Esophagus squamous epithelium (tissue), 4 donors: ENCODE data around the gene SNX19.

Source experiments
- POLR2A ChIP-seq, 4 donors: fragments of 450-650 bp; IDR thresholded peaks; one replicate each; pipeline ENCODE4 v1.6.1; 2017; ENCODE audit warnings: antibody characterized with exemption in 4 of 4, mild to moderate bottlenecking in 4 of 4, moderate library complexity in 3 of 4
- TF ChIP-seq, protein P1 (sequence below), 6 experiments: fragments of 450-650 bp in 4 of 6; fragments of 200-600 bp in 2 of 6; sonication (generic) in 2 of 6; IDR thresholded peaks; one replicate each; pipeline ENCODE4 v1.5.1; 2016 to 2019; ENCODE audit warnings: antibody characterized with exemption in 6 of 6, mild to moderate bottlenecking in 4 of 6, moderate library complexity in 4 of 6

DNA sequence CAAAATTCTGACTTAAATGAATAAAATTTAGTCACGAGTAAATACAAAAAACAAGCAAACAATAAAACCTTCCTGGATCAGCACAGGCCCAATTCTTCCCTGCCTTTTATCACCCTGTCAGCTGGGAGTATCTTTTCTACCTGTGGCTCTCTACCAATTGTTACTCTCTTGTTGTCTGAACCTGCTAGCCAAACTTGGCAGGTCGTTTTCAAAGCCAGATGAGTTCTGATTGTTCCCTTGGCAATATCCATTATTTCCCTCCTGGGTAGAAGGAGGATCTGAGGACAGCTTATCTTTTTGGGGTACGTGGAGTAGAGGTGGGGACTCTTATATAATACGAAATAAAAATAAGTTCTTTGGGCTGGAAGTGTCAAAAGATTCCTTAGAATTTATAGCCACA is 40.2 kb downstream of the SNX19 start:
- TF ChIP-seq, protein P1, sequence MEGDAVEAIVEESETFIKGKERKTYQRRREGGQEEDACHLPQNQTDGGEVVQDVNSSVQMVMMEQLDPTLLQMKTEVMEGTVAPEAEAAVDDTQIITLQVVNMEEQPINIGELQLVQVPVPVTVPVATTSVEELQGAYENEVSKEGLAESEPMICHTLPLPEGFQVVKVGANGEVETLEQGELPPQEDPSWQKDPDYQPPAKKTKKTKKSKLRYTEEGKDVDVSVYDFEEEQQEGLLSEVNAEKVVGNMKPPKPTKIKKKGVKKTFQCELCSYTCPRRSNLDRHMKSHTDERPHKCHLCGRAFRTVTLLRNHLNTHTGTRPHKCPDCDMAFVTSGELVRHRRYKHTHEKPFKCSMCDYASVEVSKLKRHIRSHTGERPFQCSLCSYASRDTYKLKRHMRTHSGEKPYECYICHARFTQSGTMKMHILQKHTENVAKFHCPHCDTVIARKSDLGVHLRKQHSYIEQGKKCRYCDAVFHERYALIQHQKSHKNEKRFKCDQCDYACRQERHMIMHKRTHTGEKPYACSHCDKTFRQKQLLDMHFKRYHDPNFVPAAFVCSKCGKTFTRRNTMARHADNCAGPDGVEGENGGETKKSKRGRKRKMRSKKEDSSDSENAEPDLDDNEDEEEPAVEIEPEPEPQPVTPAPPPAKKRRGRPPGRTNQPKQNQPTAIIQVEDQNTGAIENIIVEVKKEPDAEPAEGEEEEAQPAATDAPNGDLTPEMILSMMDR (IDR thresholded peaks at IDR 0.05), result no peak
- no peak for TF ChIP-seq POLR2A (IDR thresholded peaks at IDR 0.05)
